ENCODE results near the gene ATG101. TPM values are rescaled to one million over a fixed set of nuclear protein-coding genes. Genes with fewer than 3 reads are reported as not detected.

Gene ATG101
- total and polyA plus RNA-seq, 9 of the 15 experiments (the other 6 are each of a cell fraction or from before 2014, with no cell fraction given) = 2.9 to 52.4 (median 29.7) TPM

DNA sequence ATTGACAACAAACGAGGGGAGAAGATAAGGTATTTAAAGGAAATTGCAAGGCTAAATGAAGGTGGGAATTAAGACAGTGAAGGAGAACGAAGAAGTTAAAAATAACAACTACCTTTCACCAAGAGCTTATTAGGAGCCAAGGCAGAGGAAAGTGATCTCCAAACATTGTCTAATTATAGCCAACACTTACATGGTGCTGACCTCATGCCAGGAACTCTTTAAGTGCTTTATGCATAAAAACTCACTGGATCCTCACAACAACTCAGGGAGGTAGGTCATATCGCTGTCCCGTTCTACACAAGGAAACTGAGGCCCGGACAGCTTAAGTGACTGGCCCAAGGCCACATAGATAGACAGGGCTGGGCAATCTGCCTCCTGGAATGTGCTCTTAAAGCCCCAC is 43.5 kb upstream of the ATG101 start:
- no peak for DNase-seq (ENCODE audit: extremely low read depth in 1 of 4, low spot score in 3 of 4)
- intact Hi-C loops (cut with micrococcal nuclease) = no loop called here
- ChIA-PET CTCF (ENCODE audit: low intra/inter-chr PET ratio) (interaction anchor here (0.6 to 6.0 kb wide), 11 partner anchors 16 to 350 kb away, joined by 3 to 242 read pairs (median 4); partner anchors contain the start of genes ATG101, NR4A1, SMIM41 and TAMALIN), POLR2A (interaction anchor here (0.6 to 1.5 kb wide), 4 partner anchors 45 to 232 kb away, joined by 3 to 6 read pairs (median 4); no protein-coding TSS in a partner anchor)
- Histone ChIP-seq H3K27me3 (ENCODE audit: control insufficient read depth in 2 of 2, insufficient read depth in 2 of 2, low read length in 2 of 2) (peaks cover 0 to 23% of the 10 kb centered on the region in 2 experiments; a peak in 3 of 5 replicates), H2AFZ (ENCODE audit: low read depth, low read length) (no peak overlapping the region), H3K4me3 (no peak overlapping the region), H3K9me3 (replicated peaks; ENCODE audit: control insufficient read depth, insufficient read depth, low read depth, low read length) (no peaks in the 10 kb centered on the region), H4K20me1 (replicated peaks; ENCODE audit: control insufficient read depth, insufficient read depth, low read length) (no peaks in the 10 kb centered on the region), H3K4me2 (ENCODE audit: insufficient read depth, low read length) (no peak overlapping the region), H3K4me1 (replicated peaks in 1 of 2; ENCODE audit: control insufficient read depth in 2 of 2, insufficient read depth in 2 of 2, low read length in 2 of 2) (peaks cover 2 to 27% of the 10 kb centered on the region in 2 experiments; a peak in 3 of 5 replicates), H3K9me1 (ENCODE audit: control insufficient read depth, insufficient read depth, low read length) (no peaks in the 10 kb centered on the region), H3K36me3 (ENCODE audit: control insufficient read depth, insufficient read depth, low read length) (no peaks in the 10 kb centered on the region), H3K9ac (ENCODE audit: insufficient read depth in 1 of 2, low read depth in 2 of 2, low read length in 2 of 2) (no peak overlapping the region), H3K27ac (ENCODE audit: extremely low read depth, low read depth, low read length) (no peak overlapping the region), H3K79me2 (ENCODE audit: control insufficient read depth, insufficient read depth, low read length) (no peaks in the 10 kb centered on the region)
- FAIRE-seq = no peak
- 10% methylated on average over 5 of the region's 5 CpGs for WGBS (ENCODE audit: insufficient coverage, low coverage, missing lambda C conversion rate)
- no TSS peak for BruUV-seq (replicated peaks)
- ATAC-seq = no peak
- TF ChIP-seq TSC22D4 (tag; IDR thresholded peaks at IDR 0.05) (no peak), NR3C1 (CRISPR knock-in tag; IDR thresholded peaks at IDR 0.05) (no peak), EHMT2 (IDR thresholded peaks at IDR 0.05) (no peak), ZNF699 (CRISPR knock-in tag; IDR thresholded peaks at IDR 0.05; ENCODE audit: insufficient replicate concordance) (no peak), TCF7 (IDR thresholded peaks at IDR 0.05; ENCODE audit: borderline replicate concordance) (no peak), ZNF263 (CRISPR knock-in tag; IDR thresholded peaks at IDR 0.05; ENCODE audit: borderline replicate concordance) (no peak), BRCA1 (IDR thresholded peaks at IDR 0.05) (no peak), BRCA1 (CRISPR knock-in tag; IDR thresholded peaks at IDR 0.05) (no peak)
- TF ChIP-seq, protein P1, sequence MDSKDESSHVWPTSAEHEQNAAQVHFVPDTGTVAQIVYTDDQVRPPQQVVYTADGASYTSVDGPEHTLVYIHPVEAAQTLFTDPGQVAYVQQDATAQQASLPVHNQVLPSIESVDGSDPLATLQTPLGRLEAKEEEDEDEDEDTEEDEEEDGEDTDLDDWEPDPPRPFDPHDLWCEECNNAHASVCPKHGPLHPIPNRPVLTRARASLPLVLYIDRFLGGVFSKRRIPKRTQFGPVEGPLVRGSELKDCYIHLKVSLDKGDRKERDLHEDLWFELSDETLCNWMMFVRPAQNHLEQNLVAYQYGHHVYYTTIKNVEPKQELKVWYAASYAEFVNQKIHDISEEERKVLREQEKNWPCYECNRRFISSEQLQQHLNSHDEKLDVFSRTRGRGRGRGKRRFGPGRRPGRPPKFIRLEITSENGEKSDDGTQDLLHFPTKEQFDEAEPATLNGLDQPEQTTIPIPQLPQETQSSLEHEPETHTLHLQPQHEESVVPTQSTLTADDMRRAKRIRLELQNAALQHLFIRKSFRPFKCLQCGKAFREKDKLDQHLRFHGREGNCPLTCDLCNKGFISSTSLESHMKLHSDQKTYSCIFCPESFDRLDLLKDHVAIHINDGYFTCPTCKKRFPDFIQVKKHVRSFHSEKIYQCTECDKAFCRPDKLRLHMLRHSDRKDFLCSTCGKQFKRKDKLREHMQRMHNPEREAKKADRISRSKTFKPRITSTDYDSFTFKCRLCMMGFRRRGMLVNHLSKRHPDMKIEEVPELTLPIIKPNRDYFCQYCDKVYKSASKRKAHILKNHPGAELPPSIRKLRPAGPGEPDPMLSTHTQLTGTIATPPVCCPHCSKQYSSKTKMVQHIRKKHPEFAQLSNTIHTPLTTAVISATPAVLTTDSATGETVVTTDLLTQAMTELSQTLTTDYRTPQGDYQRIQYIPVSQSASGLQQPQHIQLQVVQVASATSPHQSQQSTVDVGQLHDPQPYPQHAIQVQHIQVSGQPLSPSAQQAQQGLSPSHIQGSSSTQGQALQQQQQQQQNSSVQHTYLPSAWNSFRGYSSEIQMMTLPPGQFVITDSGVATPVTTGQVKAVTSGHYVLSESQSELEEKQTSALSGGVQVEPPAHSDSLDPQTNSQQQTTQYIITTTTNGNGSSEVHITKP (IDR thresholded peaks at IDR 0.05; ENCODE audit: partially characterized antibody) = no peak
- in situ Hi-C loops (cut with MboI) = loop anchor here (5.0 kb wide), 2 partner anchors 56 to 96 kb away; no protein-coding TSS in a partner anchor

Measured in K562 (cell line).